ENCODE measurements around the gene TMEM51. TPM values are rescaled to one million over a fixed set of nuclear protein-coding genes. Genes with fewer than 3 reads are reported as not detected.
A peak's percentile ranks its signal among the peaks of the same experiment; 100 is the strongest.

The TMEM51 gene
- total RNA-seq, 2 donors from 2014 or later: 12.1 TPM

DNA sequence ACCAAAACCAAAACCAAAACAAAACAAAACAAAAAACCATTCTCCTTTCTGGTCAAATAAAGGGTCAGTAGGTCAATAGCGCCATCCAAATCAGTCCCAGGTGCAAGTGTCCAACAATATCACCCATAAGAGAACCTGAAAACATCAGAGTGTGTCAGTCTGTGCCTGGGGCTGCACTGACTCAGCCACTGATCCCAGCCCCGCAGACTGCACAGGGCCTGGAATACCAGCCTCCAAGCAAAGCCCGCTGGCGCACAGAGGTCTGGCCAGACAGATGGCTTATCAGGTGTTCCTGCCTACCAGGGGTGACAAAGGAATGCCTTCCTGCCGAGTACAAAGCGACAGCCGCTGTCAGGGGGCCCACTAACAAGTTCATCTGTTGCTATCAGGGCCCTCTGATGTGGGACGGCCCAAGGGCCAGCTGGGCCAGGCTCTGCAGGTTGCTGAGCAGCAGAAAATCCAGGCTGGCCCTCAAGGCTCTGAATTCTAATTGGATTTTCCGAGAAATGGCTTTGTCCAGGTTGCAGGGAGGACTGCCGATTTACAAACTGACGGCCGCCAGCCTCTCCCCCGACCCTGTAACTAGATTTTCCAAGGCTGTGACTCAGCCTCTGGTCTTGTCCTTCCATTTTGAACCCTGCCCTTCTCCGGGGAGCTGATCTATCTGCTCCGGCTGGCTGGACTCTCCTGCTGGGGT, 13.7 kb upstream of the TMEM51 start:
- Histone ChIP-seq H3K9ac (ENCODE audit: extremely low read depth, low read length, poor library complexity, severe bottlenecking) (no peak overlapping the region), H3K4me1 (ENCODE audit: control insufficient read depth, insufficient read depth, low read length) (no peaks in the 10 kb centered on the region), H3K27me3 (ENCODE audit: control insufficient read depth, insufficient read depth, low read length, poor library complexity, severe bottlenecking) (no peaks in the 10 kb centered on the region), H3K36me3 (ENCODE audit: control insufficient read depth, insufficient read depth, low read length) (no peaks in the 10 kb centered on the region), H3K4me3 (ENCODE audit: low read length) (no peak overlapping the region), H3K9me3 (ENCODE audit: control insufficient read depth, low read length) (peaks cover 10% of the 10 kb centered on the region), H3K27ac (ENCODE audit: low read depth, low read length) (peak overlapping the region; percentile 50)
- Mint-ChIP-seq H3K9me3 (peaks cover 2% of the 10 kb centered on the region), H3K27me3 (ENCODE audit: insufficient read depth) (peaks cover 17% of the 10 kb centered on the region), H3K4me1 (peaks cover 21% of the 10 kb centered on the region), H3K4me3 (peak overlapping the region; percentile 18), H3K36me3 (ENCODE audit: low read depth) (no peaks in the 10 kb centered on the region), H3K27ac (peak overlapping the region; percentile 71)
- DNase-seq: peak; percentile 94
- TF ChIP-seq, protein P1, sequence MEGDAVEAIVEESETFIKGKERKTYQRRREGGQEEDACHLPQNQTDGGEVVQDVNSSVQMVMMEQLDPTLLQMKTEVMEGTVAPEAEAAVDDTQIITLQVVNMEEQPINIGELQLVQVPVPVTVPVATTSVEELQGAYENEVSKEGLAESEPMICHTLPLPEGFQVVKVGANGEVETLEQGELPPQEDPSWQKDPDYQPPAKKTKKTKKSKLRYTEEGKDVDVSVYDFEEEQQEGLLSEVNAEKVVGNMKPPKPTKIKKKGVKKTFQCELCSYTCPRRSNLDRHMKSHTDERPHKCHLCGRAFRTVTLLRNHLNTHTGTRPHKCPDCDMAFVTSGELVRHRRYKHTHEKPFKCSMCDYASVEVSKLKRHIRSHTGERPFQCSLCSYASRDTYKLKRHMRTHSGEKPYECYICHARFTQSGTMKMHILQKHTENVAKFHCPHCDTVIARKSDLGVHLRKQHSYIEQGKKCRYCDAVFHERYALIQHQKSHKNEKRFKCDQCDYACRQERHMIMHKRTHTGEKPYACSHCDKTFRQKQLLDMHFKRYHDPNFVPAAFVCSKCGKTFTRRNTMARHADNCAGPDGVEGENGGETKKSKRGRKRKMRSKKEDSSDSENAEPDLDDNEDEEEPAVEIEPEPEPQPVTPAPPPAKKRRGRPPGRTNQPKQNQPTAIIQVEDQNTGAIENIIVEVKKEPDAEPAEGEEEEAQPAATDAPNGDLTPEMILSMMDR (conservative IDR thresholded peaks at IDR 0.05): no peak
- 22 to 30% methylated on average over 11 to 15 of the region's 15 CpGs for WGBS, 2 experiments (ENCODE audit: insufficient coverage in 1 of 2, insufficient read length in 1 of 2)

DNA sequence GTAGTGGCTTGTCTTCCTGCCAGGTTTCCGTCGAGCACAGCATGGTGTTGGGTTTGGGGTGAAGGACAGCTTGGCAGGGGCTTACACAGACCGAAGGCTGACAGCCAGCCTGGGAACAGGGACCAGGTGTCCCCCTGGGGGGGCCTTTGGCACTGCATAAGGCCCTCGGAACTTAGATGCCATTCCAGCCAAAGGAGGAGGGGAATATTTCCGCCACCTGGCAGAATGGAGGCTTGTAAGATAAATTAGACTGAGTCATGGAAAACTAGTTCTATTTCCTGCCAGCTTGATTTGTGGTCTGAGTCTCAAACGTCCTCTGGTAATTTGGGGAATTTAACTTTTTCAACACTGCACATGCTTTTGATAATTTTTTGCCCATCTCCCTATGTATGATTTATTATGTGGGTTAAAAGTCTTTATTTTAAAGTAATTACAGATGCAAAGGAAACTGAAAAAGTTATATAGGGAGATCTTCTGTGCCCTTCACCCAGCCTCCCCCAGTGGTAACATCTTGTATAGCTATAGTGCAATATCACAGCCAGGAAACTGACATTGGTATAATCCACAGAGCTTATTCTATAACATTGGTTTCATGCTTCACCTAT, 11.5 kb upstream of the TMEM51 start:
- Histone ChIP-seq H3K4me1 (ENCODE audit: control insufficient read depth, insufficient read depth, low read length) (no peaks in the 10 kb centered on the region), H3K4me3 (ENCODE audit: low read length) (no peak overlapping the region), H3K9ac (ENCODE audit: extremely low read depth, low read length, poor library complexity, severe bottlenecking) (no peak overlapping the region), H3K27ac (ENCODE audit: low read depth, low read length) (no peak overlapping the region), H3K27me3 (ENCODE audit: control insufficient read depth, insufficient read depth, low read length, poor library complexity, severe bottlenecking) (no peaks in the 10 kb centered on the region), H3K36me3 (ENCODE audit: control insufficient read depth, insufficient read depth, low read length) (no peaks in the 10 kb centered on the region), H3K9me3 (ENCODE audit: control insufficient read depth, low read length) (peaks cover 10% of the 10 kb centered on the region)
- TF ChIP-seq, protein P1 (conservative IDR thresholded peaks at IDR 0.05): no peak
- H3K9me3 Mint-ChIP-seq: peaks cover 2% of the 10 kb centered on the region
- peaks cover 25% of the 10 kb centered on the region for H3K27me3 Mint-ChIP-seq (ENCODE audit: insufficient read depth)
- H3K4me1 Mint-ChIP-seq: peaks cover 12% of the 10 kb centered on the region
- DNase-seq: no peak
- no peak overlapping the region for H3K27ac Mint-ChIP-seq
- H3K4me3 Mint-ChIP-seq: no peak overlapping the region
- no peaks in the 10 kb centered on the region for H3K36me3 Mint-ChIP-seq (ENCODE audit: low read depth)
- 94 to 100% methylated on average over 3 to 6 of the region's 6 CpGs for WGBS, 2 experiments (ENCODE audit: insufficient coverage in 1 of 2, insufficient read length in 1 of 2)

DNA sequence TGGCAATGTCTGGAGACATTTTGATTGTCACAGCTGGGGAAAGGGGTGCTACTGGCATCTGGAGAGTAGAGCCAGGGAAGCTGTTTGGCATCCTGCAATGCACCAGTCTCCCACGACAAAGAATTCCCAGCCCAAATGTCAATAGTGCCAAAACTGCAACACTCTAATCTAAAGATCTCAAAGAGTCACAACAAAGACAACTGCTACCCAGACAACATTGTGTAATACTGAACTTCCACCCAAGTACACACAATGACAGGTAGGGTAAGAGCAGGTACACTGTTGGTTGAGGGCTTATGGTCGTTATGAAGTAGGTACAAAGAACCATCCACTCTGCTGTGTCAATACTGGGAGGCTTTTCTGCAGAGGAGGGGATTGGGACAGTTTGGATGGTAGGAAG, 8.2 kb upstream of the TMEM51 start:
- H3K27me3 Mint-ChIP-seq (ENCODE audit: insufficient read depth): peaks cover 36% of the 10 kb centered on the region
- H3K4me3 ChIP-seq (ENCODE audit: low read length): no peak overlapping the region
- H3K36me3 ChIP-seq (ENCODE audit: control insufficient read depth, insufficient read depth, low read length): no peaks in the 10 kb centered on the region
- no peak overlapping the region for H3K27ac Mint-ChIP-seq
- no peaks in the 10 kb centered on the region for H3K36me3 Mint-ChIP-seq (ENCODE audit: low read depth)
- no peak overlapping the region for H3K27ac ChIP-seq (ENCODE audit: low read depth, low read length)
- 81 to 84% methylated on average over 2 of the region's 2 CpGs for WGBS, 2 experiments (ENCODE audit: insufficient coverage in 1 of 2, insufficient read length in 1 of 2)
- H3K27me3 ChIP-seq (ENCODE audit: control insufficient read depth, insufficient read depth, low read length, poor library complexity, severe bottlenecking): no peaks in the 10 kb centered on the region
- peaks cover 2% of the 10 kb centered on the region for H3K9me3 Mint-ChIP-seq
- no peaks in the 10 kb centered on the region for H3K4me1 ChIP-seq (ENCODE audit: control insufficient read depth, insufficient read depth, low read length)
- DNase-seq: no peak
- no peak overlapping the region for H3K9ac ChIP-seq (ENCODE audit: extremely low read depth, low read length, poor library complexity, severe bottlenecking)
- H3K4me1 Mint-ChIP-seq: peaks cover 7% of the 10 kb centered on the region
- H3K9me3 ChIP-seq (ENCODE audit: control insufficient read depth, low read length): peaks cover 13% of the 10 kb centered on the region
- TF ChIP-seq, protein P1 (conservative IDR thresholded peaks at IDR 0.05): no peak
- H3K4me3 Mint-ChIP-seq: no peak overlapping the region
